HFFc6 (cell line): Measurements from ENCODE around the gene MACF1. TPM values are rescaled to one million over a fixed set of nuclear protein-coding genes. Genes with fewer than 3 reads are reported as not detected.
A peak's percentile ranks its signal among the peaks of the same experiment; 100 is the strongest.

Source experiments
- DNase-seq: peaks from one replicate; pipeline ENCODE4 v3.0.0-alpha.2; 2018
- H3K27ac Mint-ChIP-seq: 2 replicates; pipeline ENCODE4 v1.8.0; 2020; ENCODE audit warnings: mild to moderate bottlenecking, mixed read lengths
- H3K27me3 Mint-ChIP-seq: 2 replicates; pipeline ENCODE4 v1.8.0; 2021; ENCODE audit warnings: mild to moderate bottlenecking, moderate library complexity, mixed read lengths; ENCODE audit not compliant: insufficient read depth
- H3K36me3 Mint-ChIP-seq: 2 replicates; pipeline ENCODE4 v1.8.0; 2021; ENCODE audit warnings: low read depth, mixed read lengths
- H3K4me1 Mint-ChIP-seq: 2 replicates; pipeline ENCODE4 v1.8.0; 2020; ENCODE audit warnings: low read depth, mixed read lengths
- H3K4me3 Mint-ChIP-seq: 2 replicates; pipeline ENCODE4 v1.8.0; 2020; ENCODE audit warnings: mild to moderate bottlenecking, moderate library complexity, mixed read lengths
- H3K9me3 Mint-ChIP-seq: 2 replicates; pipeline ENCODE4 v1.8.0; 2020; ENCODE audit warnings: mild to moderate bottlenecking, mixed read lengths
- CTCF ChIP-seq: fragments of 200-600 bp; sonication (generic); IDR thresholded peaks from 2 replicates; pipeline ENCODE4 v1.5.0; 2021; ENCODE audit warnings: antibody characterized with exemption, mild to moderate bottlenecking
- total RNA-seq, 6 experiments: library from RNA; stranded (reverse); fragmentation: NEBNext Ultra II Directional; extraction: Animal tissue kit (Norgen Biotek cat#: 25700); gene quantifications; 2 replicates in 1 of 6; 3 replicates in 5 of 6; pipeline ENCODE4 v1.2.3, GENCODE V29; 2021

The MACF1 gene
- total RNA-seq, 6 experiments from 2014 or later, result 201 to 308 (median 223) TPM

GRCh38 chr1:39478126-39478915, 273.8 kb downstream of the MACF1 start:
- no peak overlapping the region; the same call in 1 of the 2 replicates for H3K4me3 Mint-ChIP-seq
- TF ChIP-seq CTCF, result no peak
- H3K36me3 Mint-ChIP-seq, result peaks cover 27% of the 10 kb centered on the region
- H3K27me3 Mint-ChIP-seq, result peaks cover 20% of the 10 kb centered on the region
- no peaks in the 10 kb centered on the region for H3K9me3 Mint-ChIP-seq
- H3K4me1 Mint-ChIP-seq, result peaks cover 13% of the 10 kb centered on the region; the same call in 1 of the 2 replicates
- DNase-seq, result no peak
- H3K27ac Mint-ChIP-seq, result peak overlapping the region; percentile 70

GRCh38 chr1:39481289-39481688, 276.8 kb downstream of the MACF1 start:
- H3K27ac Mint-ChIP-seq, result no peak overlapping the region; the same call in 1 of the 2 replicates
- peaks cover 31% of the 10 kb centered on the region for H3K36me3 Mint-ChIP-seq

DNA sequence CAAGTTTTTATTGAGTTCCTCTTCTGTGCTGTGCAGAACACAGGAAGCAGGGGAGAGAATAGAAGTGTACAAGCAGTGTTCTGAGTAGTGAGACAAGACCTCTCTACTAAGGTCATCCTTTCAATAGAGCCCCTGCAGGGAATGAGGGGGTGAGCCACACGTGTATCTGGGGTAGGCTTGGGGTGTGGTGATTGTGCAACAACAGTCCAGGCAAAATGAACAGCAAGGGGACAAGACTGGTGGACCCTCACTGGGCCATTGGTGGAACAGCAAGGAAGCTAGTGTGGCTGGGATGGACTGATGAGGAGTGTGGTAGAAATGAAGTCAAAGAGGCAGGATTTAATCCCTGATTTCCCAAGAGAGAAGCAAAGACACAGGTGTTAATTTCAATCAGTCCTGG, 278.8 kb downstream of the MACF1 start:
- Mint-ChIP-seq H3K27ac (peak overlapping the region; percentile 22; the same call in 1 of the 2 replicates), H3K4me1 (peaks cover 10% of the 10 kb centered on the region; the same call in 1 of the 2 replicates), H3K36me3 (peaks cover 31% of the 10 kb centered on the region), H3K27me3 (peaks cover 23% of the 10 kb centered on the region), H3K4me3 (no peak overlapping the region; the same call in 1 of the 2 replicates), H3K9me3 (no peaks in the 10 kb centered on the region)
- TF ChIP-seq CTCF, result no peak
- no peak for DNase-seq

More at GRCh38 chr1:39481289-39481688, 276.8 kb downstream of the MACF1 start:
- no peak overlapping the region for H3K4me3 Mint-ChIP-seq
- DNase-seq, result no peak
- H3K9me3 Mint-ChIP-seq, result no peaks in the 10 kb centered on the region
- H3K27me3 Mint-ChIP-seq, result peaks cover 22% of the 10 kb centered on the region
- TF ChIP-seq CTCF, result no peak
- peaks cover 13% of the 10 kb centered on the region; the same call in 1 of the 2 replicates for H3K4me1 Mint-ChIP-seq

DNA sequence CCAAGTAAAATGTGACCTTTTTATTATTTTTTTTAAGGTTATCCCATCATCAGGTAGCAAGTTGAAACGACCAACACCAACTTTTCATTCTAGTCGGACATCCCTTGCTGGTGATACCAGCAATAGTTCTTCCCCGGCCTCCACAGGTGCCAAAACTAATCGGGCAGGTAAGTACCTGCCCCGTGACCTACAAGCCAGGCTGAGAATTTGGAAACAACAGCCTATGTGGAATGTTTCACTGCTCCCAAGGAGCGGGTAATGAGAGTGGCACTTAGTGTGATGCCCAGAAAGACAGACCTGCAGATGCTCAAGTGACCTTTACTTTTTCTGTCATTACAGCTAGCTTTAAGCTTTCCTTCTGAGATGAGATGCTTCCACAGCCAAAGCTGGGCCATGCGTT, 280.1 kb downstream of the MACF1 start:
- Mint-ChIP-seq H3K4me1 (no peaks in the 10 kb centered on the region; the same call in 1 of the 2 replicates), H3K9me3 (no peaks in the 10 kb centered on the region), H3K4me3 (no peak overlapping the region), H3K36me3 (peaks cover 25% of the 10 kb centered on the region), H3K27ac (no peak overlapping the region), H3K27me3 (peaks cover 26% of the 10 kb centered on the region)
- no peak for DNase-seq
- TF ChIP-seq CTCF, result no peak

- Mint-ChIP-seq H3K36me3 (peaks cover 21% of the 10 kb centered on the region), H3K4me1 (no peaks in the 10 kb centered on the region; the same call in 1 of the 2 replicates), H3K27me3 (peaks cover 26% of the 10 kb centered on the region), H3K9me3 (no peaks in the 10 kb centered on the region), H3K27ac (no peak overlapping the region), H3K4me3 (no peak overlapping the region)
- no peak for TF ChIP-seq CTCF
- no peak for DNase-seq
Observed at GRCh38 chr1:39485046-39485803, 280.7 kb downstream of the MACF1 start.
